NOMO-1 treated with dmso at 0.1 percent for 144 hours (cell line): ENCODE results near the gene MRPS22.

ENCODE experiments used
- DNase-seq: peaks from one replicate; lab custom pipeline; 2025; ENCODE audit not compliant: unreplicated experiment; lab: John Stamatoyannopoulos, UW

The MRPS22 gene

GRCh38 chr3:139311557-139311956, 32.3 kb upstream of the MRPS22 start:
- no peak for DNase-seq

- no peak for DNase-seq
These were observed 31.4 kb upstream of the MRPS22 start for GRCh38 chr3:139312416-139312815.

DNA sequence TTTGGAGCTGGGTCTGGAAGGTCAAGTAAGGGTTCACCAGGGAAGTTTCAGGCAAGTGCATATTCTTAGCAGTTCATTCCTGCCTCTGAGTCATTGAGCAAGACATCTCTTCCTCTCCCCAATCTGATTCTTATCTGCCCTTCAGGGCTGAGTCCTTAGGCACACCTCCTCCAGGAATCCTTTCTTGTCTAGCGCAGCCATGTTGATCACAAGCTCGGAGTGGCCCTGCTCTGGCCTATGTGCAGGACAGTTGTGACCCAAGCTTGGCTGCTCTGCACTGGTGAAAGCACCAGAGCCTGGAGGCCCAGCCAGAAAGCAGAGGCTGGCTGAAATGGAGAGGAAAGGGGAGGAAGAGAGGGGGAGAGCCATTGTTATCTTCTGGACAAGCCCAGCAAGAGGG, 30.9 kb upstream of the MRPS22 start:
- DNase-seq: no peak

- DNase-seq: no peak
These were observed 29.9 kb upstream of the MRPS22 start for GRCh38 chr3:139313921-139314320.

- DNase-seq: no peak
These were observed 26.6 kb upstream of the MRPS22 start for GRCh38 chr3:139317215-139317614.

- DNase-seq: no peak
These were observed 26.0 kb upstream of the MRPS22 start for GRCh38 chr3:139317660-139318430.

DNA sequence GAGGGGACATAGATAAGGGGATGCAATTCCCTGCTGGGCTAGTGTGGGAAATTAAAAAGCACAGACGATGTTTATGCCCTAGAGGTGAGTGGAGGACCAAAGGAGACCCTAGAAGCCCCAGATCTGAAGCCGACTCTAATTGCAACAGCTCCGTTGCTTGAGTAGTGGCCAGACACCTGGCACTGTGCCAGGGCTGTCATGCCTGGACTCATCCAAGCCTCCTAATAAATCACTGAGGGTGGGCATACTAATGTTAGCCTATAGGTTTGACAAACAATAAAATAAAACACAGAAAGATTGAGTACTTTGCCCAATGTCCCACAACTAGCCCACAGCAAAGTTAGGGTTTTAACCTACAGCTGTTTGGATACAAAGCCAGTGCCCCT, 25.4 kb upstream of the MRPS22 start:
- DNase-seq: no peak

- no peak for DNase-seq
These were observed 25.0 kb upstream of the MRPS22 start for GRCh38 chr3:139318826-139319225.

DNA sequence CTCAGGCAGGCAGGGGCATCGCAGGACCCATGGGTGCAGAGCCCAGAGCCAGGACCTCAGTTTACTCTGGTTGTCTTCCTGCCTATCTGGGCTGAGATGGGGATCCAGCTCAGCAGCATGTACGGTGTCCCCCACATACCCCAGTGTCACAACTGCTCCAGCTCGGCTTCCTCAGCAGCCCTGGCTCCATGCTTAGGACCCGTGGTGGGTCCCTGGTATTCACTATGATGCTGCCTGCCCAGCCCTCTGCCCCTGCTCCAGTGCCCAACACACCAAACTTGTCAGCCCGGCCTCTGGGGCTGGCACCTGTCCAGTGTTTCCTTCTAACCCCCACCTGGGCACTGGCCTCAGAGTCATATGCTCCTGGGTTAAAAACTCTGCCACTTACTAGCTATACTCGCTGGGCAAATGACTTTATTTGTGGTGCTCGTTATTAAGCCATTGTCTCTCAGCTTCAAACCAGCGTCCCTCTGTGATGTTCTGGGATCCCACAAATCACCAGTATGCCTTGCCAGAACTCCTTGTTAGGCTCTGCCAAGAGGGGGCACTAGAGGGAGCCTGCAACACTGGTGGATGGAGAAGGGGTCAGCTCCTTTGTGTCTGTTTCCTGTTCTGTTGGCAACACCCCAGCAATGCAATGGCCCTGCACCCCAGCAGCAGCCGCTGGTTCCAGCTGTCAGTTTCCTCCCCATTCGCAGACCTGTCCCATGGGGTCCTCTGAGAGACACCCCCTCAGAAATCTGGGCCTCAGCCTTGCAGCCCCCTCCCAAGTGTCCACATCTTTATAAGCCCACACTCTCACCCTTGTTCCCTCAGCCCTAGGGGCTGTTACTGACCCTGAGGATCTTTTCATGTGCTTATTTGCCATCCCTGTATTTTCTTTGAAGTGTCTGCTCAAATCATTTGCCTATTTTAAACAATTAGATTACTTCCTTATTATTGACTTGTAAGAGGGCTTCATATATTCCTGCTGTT, 24.1 kb upstream of the MRPS22 start:
- DNase-seq: no peak

DNA sequence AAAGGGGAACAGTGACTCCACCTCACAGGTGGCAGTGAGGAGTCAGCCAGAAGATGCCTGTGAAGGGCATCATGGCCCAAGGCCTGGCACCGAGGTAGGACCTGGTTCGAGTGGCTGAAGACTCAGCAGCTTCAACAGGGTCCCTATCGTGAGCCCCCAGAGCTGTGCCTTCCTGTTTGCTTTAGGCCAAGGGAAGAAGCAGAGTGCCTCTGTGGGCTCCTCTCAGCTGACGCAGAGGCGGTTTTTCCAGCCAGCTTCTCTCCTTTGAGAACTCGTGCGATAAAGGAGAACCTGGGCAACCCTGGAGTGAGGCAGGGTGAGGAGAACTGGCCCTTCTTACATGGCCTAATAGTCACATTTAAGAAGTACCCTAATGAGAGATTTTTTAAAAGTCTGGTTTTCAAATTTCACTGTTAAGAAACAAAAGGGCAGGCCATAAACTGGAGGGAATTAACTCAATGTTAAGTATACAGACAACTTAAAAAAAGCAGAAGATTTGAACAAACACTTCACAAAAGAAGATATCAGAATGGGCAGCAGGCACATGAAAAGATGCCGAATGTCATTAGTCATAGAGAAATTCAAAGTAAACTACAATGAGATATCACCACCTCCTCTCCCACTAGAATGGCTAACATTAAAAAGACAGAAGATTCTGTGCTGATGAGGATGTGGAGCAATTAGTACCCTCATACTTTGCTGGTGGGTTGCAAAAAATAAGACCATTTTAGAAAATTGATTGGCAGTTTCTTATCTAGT, 23.1 kb upstream of the MRPS22 start:
- no peak for DNase-seq

GRCh38 chr3:139322346-139322745, 21.5 kb upstream of the MRPS22 start:
- DNase-seq: no peak

- no peak for DNase-seq
These were observed 20.7 kb upstream of the MRPS22 start for GRCh38 chr3:139323146-139323545.

DNA sequence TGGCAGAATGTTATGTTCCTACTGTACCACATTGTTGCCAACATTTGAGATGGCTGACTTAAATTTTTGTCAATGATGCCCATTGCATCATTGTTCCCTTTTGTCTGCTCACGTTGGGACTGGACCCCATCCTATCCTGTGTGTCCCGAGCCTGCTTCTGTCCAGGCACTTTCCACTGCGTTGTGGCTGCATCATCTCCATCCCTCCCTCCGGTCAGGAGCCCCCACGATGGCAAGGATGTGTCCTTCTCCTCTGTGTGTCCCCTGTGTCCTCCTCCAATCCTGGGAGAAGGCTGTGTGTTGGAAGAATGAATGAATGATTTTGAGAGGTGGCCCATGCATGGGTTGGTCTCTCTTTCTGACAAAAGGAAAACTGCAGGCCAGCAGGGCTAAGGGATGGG, 19.4 kb upstream of the MRPS22 start:
- DNase-seq: no peak

GRCh38 chr3:139325551-139325950, 18.3 kb upstream of the MRPS22 start:
- no peak for DNase-seq

- DNase-seq: no peak
These were observed 17.7 kb upstream of the MRPS22 start for GRCh38 chr3:139326131-139326530.

DNA sequence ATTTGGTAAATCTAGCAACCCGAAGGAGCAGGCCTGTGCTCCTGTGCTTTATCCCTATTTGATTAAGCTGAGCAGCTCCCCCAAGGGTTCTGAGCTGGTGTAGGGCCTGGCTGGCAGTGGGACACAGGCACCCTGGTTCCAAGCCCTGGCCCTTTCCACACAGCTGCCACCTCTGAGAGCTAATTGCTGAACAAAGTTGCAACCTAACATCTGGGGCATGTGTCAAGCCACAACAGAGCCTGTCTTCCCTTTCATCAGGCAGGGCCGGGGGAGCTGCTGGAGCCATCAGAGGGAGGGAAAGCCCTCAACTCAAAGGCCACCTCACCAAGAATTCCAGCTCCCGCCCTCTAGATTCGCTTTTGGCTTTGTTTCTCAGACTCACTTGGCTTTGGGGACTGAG, 17.1 kb upstream of the MRPS22 start:
- DNase-seq: no peak

DNA sequence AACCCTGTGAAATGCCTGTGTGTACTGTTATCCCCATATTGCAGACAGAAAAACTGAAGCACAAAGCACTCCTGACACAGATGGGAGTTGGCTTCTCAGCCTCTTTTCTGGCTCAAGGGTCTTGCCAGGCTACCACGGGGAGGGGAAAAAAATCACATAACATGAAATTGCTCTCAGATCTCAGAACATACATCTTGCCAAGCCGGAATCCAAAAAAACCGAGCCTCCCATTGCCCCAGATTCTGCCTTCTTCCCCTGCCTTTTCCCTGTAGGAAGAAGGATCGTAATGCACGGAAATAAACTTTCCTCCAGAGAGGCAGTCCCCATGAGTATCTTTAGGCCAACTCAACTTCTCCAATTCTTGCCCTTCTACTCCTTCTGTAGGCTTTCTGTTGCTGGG, 16.6 kb upstream of the MRPS22 start:
- DNase-seq: no peak

GRCh38 chr3:139327861-139328260, 16.0 kb upstream of the MRPS22 start:
- no peak for DNase-seq

- DNase-seq: no peak
These were observed 15.5 kb upstream of the MRPS22 start for GRCh38 chr3:139328356-139328755.

DNA sequence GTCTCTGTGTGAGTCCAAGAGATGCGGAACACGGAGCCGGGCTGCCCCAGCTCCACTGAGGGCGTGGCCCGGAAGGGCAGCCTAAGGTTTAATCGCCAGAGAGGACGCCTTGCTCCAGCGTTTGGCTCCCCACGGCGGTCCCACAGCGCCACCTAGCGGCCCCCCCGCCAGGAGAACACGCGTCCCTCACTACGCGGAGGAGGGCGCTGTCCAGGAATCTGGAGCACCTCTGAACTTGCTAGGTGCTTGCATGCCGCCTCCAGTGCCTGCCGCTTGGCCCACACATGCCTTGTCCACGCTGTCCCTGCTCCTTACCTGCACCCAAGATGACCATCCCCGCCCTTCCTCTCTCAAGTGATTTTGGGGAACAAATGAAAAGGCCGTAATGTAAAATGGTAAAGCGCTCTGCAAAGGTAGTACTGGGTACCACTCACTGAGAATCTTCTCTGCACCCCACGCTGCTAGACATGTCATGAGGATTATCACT, 14.4 kb upstream of the MRPS22 start:
- peak; percentile 86 for DNase-seq

GRCh38 chr3:139332092-139332491, 11.7 kb upstream of the MRPS22 start:
- DNase-seq: no peak
